Brain microvascular endothelial cell (primary cell): Measurements from ENCODE around the gene ZIM2.

Experiments
- DNase-seq: peaks from one replicate; pipeline ENCODE4 v3.0.0-alpha.2; 2020
- H3K27ac ChIP-seq: fragments of 250-450 bp; sonication (Bioruptor Pico); 2 replicates; pipeline ENCODE4 v1.5.1; 2020; ENCODE audit warnings: mild to moderate bottlenecking, moderate library complexity
- H3K27me3 ChIP-seq: fragments of 250-450 bp; sonication (Bioruptor Pico); replicated peaks from 2 replicates; pipeline ENCODE4 v1.5.1; 2020; ENCODE audit warnings: mild to moderate bottlenecking
- H3K36me3 ChIP-seq: fragments of 250-450 bp; sonication (Bioruptor Pico); replicated peaks from 2 replicates; pipeline ENCODE4 v1.5.1; 2020; ENCODE audit warnings: mild to moderate bottlenecking
- H3K4me3 ChIP-seq: 2 replicates; pipeline ENCODE4 v1.5.1; 2011; ENCODE audit warnings: low read depth, mild to moderate bottlenecking, control low read depth, low read length, moderate library complexity
- CTCF ChIP-seq: IDR thresholded peaks from 2 replicates; pipeline ENCODE4 v1.5.1; 2011; ENCODE audit warnings: low read depth, mild to moderate bottlenecking, moderate library complexity, low read length, control low read depth, inconsistent platforms; ENCODE audit errors: missing control alignments
- in situ Hi-C: cut with HindIII; loops from 2 replicates; pipeline ENCODE4 v1.10.0; 2017; ENCODE audit warnings: low sequenced_read_pairs, low pct_ligation_motif_present

ZIM2 gene

GRCh38 chr19:56748378-56748777, 92.1 kb downstream of the ZIM2 start:
- Histone ChIP-seq H3K36me3 (no peaks in the 10 kb centered on the region), H3K27me3 (no peaks in the 10 kb centered on the region), H3K4me3 (no peak overlapping the region), H3K27ac (no peak overlapping the region)
- in situ Hi-C loops: no loop called here
- DNase-seq: peak; percentile 7
- TF ChIP-seq CTCF: no peak

GRCh38 chr19:56746367-56746766, 94.2 kb downstream of the ZIM2 start:
- Histone ChIP-seq H3K27ac (no peak overlapping the region), H3K27me3 (no peaks in the 10 kb centered on the region), H3K4me3 (no peak overlapping the region), H3K36me3 (no peaks in the 10 kb centered on the region)
- in situ Hi-C loops: no loop called here
- TF ChIP-seq CTCF: no peak
- no peak for DNase-seq

GRCh38 chr19:56740501-56740900, 100.0 kb downstream of the ZIM2 start:
- no peak overlapping the region for H3K4me3 ChIP-seq
- no peaks in the 10 kb centered on the region for H3K27me3 ChIP-seq
- in situ Hi-C loops: no loop called here
- DNase-seq: no peak
- H3K27ac ChIP-seq: no peak overlapping the region
- no peaks in the 10 kb centered on the region for H3K36me3 ChIP-seq
- TF ChIP-seq CTCF: no peak

- Histone ChIP-seq H3K27me3 (no peaks in the 10 kb centered on the region), H3K27ac (no peak overlapping the region), H3K4me3 (no peak overlapping the region), H3K36me3 (no peaks in the 10 kb centered on the region)
- in situ Hi-C loops: no loop called here
- DNase-seq: no peak
- no peak for TF ChIP-seq CTCF
These were observed 104.0 kb downstream of the ZIM2 start for GRCh38 chr19:56736571-56736970.

GRCh38 chr19:56732976-56733375, 107.5 kb downstream of the ZIM2 start:
- H3K36me3 ChIP-seq: no peaks in the 10 kb centered on the region
- TF ChIP-seq CTCF: no peak
- no peaks in the 10 kb centered on the region for H3K27me3 ChIP-seq
- H3K4me3 ChIP-seq: no peak overlapping the region
- no peak for DNase-seq
- in situ Hi-C loops: no loop called here
- no peak overlapping the region for H3K27ac ChIP-seq

GRCh38 chr19:56727677-56728076, 112.8 kb downstream of the ZIM2 start:
- in situ Hi-C loops: no loop called here
- no peak for DNase-seq
- H3K4me3 ChIP-seq: no peak overlapping the region
- H3K27ac ChIP-seq: no peak overlapping the region
- TF ChIP-seq CTCF: no peak
- H3K27me3 ChIP-seq: no peaks in the 10 kb centered on the region
- H3K36me3 ChIP-seq: no peaks in the 10 kb centered on the region
